ENCODE results near the gene TTLL8.

The TTLL8 gene

GRCh38 chr22:50018608-50019285 is 39.4 kb downstream of the TTLL8 start:
- no peak for DNase-seq (ENCODE audit: low read depth)

GRCh38 chr22:50017701-50018224 is 40.3 kb downstream of the TTLL8 start:
- DNase-seq (ENCODE audit: low read depth): no peak

- DNase-seq (ENCODE audit: low read depth): no peak
These were observed 41.0 kb downstream of the TTLL8 start for GRCh38 chr22:50016988-50017700.

- no peak for DNase-seq (ENCODE audit: low read depth)
These were observed 41.6 kb downstream of the TTLL8 start for GRCh38 chr22:50016308-50016987.

GRCh38 chr22:50015451-50016307 is 42.4 kb downstream of the TTLL8 start:
- DNase-seq (ENCODE audit: low read depth): no peak

GRCh38 chr22:50014655-50015401 is 43.3 kb downstream of the TTLL8 start:
- DNase-seq (ENCODE audit: low read depth): no peak

GRCh38 chr22:50014053-50014501 is 44.0 kb downstream of the TTLL8 start:
- DNase-seq (ENCODE audit: low read depth): no peak

- DNase-seq (ENCODE audit: low read depth): no peak
These were observed 45.6 kb downstream of the TTLL8 start, which contains the start of gene IL17REL for GRCh38 chr22:50012211-50013181. Gene IL17REL, minus strand, starts transcription at chr22:50012765. Its CDS starts 119 bp downstream, at chr22:50012646.

- DNase-seq (ENCODE audit: low read depth): no peak
These were observed 46.5 kb downstream of the TTLL8 start for GRCh38 chr22:50011447-50012210.

GRCh38 chr22:50010676-50011446 is 47.2 kb downstream of the TTLL8 start:
- DNase-seq (ENCODE audit: low read depth): no peak

GRCh38 chr22:50009765-50010675 is 48.1 kb downstream of the TTLL8 start:
- DNase-seq (ENCODE audit: low read depth): no peak

GRCh38 chr22:50009251-50009650 is 48.8 kb downstream of the TTLL8 start:
- DNase-seq (ENCODE audit: low read depth): no peak

- DNase-seq (ENCODE audit: low read depth): no peak
These were observed 49.7 kb downstream of the TTLL8 start for GRCh38 chr22:50008151-50009040.

GRCh38 chr22:50007057-50007511 is 51.0 kb downstream of the TTLL8 start:
- no peak for DNase-seq (ENCODE audit: low read depth)

- no peak for DNase-seq (ENCODE audit: low read depth)
These were observed 53.2 kb downstream of the TTLL8 start for GRCh38 chr22:50004918-50005317.

GRCh38 chr22:50002791-50003190 is 55.3 kb downstream of the TTLL8 start:
- no peak for DNase-seq (ENCODE audit: low read depth)

All from fibroblast of the conjunctiva (primary cell).